Trophoblast cell (in vitro differentiated cells and primary cell): ENCODE measurements around the gene PTBP1.

Source experiments
- DNase-seq, 2 donors: peaks; one replicate each; pipeline ENCODE4 v3.0.0-alpha.2; 2016
- H2AFZ ChIP-seq: 2 replicates; pipeline ENCODE4 v1.6.1; 2013; ENCODE audit warnings: low read length, moderate library complexity, mild to moderate bottlenecking; ENCODE audit not compliant: insufficient read depth, poor library complexity
- H2AK5ac ChIP-seq: 2 replicates; pipeline ENCODE4 v1.6.1; 2013; ENCODE audit warnings: mild to moderate bottlenecking, low read length
- H2BK120ac ChIP-seq: 2 replicates; pipeline ENCODE4 v1.6.1; 2013; ENCODE audit warnings: low read length, mild to moderate bottlenecking, moderate library complexity; ENCODE audit not compliant: insufficient read depth, poor library complexity
- H2BK12ac ChIP-seq: 2 replicates; pipeline ENCODE4 v1.6.1; 2013; ENCODE audit warnings: mild to moderate bottlenecking, low read length, moderate library complexity
- H2BK5ac ChIP-seq: 2 replicates; pipeline ENCODE4 v1.6.1; 2013; ENCODE audit warnings: low read length, low read depth, moderate library complexity, mild to moderate bottlenecking; ENCODE audit not compliant: poor library complexity
- H3K14ac ChIP-seq: 2 replicates; pipeline ENCODE4 v1.6.1; 2013; ENCODE audit warnings: mild to moderate bottlenecking, low read length
- H3K18ac ChIP-seq: 2 replicates; pipeline ENCODE4 v1.6.1; 2013; ENCODE audit warnings: mild to moderate bottlenecking, low read length
- H3K23ac ChIP-seq: 2 replicates; pipeline ENCODE4 v1.6.1; 2013; ENCODE audit warnings: low read length
- H3K27ac ChIP-seq: 2 replicates; pipeline ENCODE4 v1.5.1; 2013; ENCODE audit warnings: low read depth, mild to moderate bottlenecking, inconsistent platforms, low read length, moderate library complexity
- H3K27me3 ChIP-seq: 2 replicates; pipeline ENCODE4 v1.6.1; 2013; ENCODE audit warnings: inconsistent platforms, mild to moderate bottlenecking, low read length, moderate library complexity; ENCODE audit not compliant: insufficient read depth
- H3K36me3 ChIP-seq, 2 experiments: 1 replicate in 1 of 2; 2 replicates in 1 of 2; pipeline ENCODE4 v1.6.1; 2013; ENCODE audit warnings: low read length in 2 of 2, mild to moderate bottlenecking in 2 of 2, moderate library complexity in 1 of 2; ENCODE audit not compliant: insufficient read depth in 2 of 2, control insufficient read depth in 1 of 2
- H3K4ac ChIP-seq: 2 replicates; pipeline ENCODE4 v1.6.1; 2013; ENCODE audit warnings: low read depth, mild to moderate bottlenecking, low read length, moderate library complexity
- H3K4me1 ChIP-seq, 2 experiments: 1 replicate in 1 of 2; 2 replicates in 1 of 2; pipeline ENCODE4 v1.6.1; 2013; ENCODE audit warnings: low read length in 2 of 2, mild to moderate bottlenecking in 2 of 2, moderate library complexity in 1 of 2; ENCODE audit not compliant: insufficient read depth in 2 of 2, control insufficient read depth in 1 of 2
- H3K4me2 ChIP-seq: 2 replicates; pipeline ENCODE4 v1.6.1; 2013; ENCODE audit warnings: inconsistent platforms, mild to moderate bottlenecking, low read length, moderate library complexity
- H3K4me3 ChIP-seq: 2 replicates; pipeline ENCODE4 v1.5.1; 2013; ENCODE audit warnings: mild to moderate bottlenecking, low read depth, low read length, inconsistent platforms
- H3K79me1 ChIP-seq: one replicate; pipeline ENCODE4 v1.6.1; 2013; ENCODE audit warnings: low read length
- H3K79me2 ChIP-seq: 2 replicates; pipeline ENCODE4 v1.6.1; 2013; ENCODE audit warnings: low read length, mild to moderate bottlenecking; ENCODE audit not compliant: control insufficient read depth, insufficient read depth, poor library complexity
- H3K9ac ChIP-seq: 2 replicates; pipeline ENCODE4 v1.6.1; 2013; ENCODE audit warnings: mild to moderate bottlenecking, low read length
- H3K9me3 ChIP-seq: 2 replicates; pipeline ENCODE4 v1.6.1; 2013; ENCODE audit warnings: low read depth, mild to moderate bottlenecking, control low read depth, inconsistent platforms, low read length; ENCODE audit not compliant: insufficient read depth
- H4K12ac ChIP-seq: 2 replicates; pipeline ENCODE4 v1.6.1; 2013; ENCODE audit warnings: low read depth, mild to moderate bottlenecking, low read length, moderate library complexity
- H4K8ac ChIP-seq: 2 replicates; pipeline ENCODE4 v1.6.1; 2013; ENCODE audit warnings: low read depth, mild to moderate bottlenecking, low read length, moderate library complexity
- H4K91ac ChIP-seq: one replicate; pipeline ENCODE4 v1.6.1; 2013; ENCODE audit warnings: low read depth, mild to moderate bottlenecking, low read length, moderate library complexity
- WGBS: extraction: QIAGEN DNeasy Blood & Tissue Kit; methylation state at CpG from one replicate; pipeline ENCODE4 v1.1.7; 2013; ENCODE audit warnings: missing lambda C conversion rate; ENCODE audit not compliant: insufficient read length, insufficient coverage; ENCODE audit errors: extremely low coverage; 5-methylcytosine and 5-hydroxymethylcytosine counted together

The PTBP1 gene

GRCh38 chr19:812049-812746 is 14.9 kb downstream of the PTBP1 start:
- no peak overlapping the region for H4K8ac ChIP-seq
- H3K9me3 ChIP-seq: peaks cover 10% of the 10 kb centered on the region
- no peaks in the 10 kb centered on the region for H3K27me3 ChIP-seq
- no peaks in the 10 kb centered on the region for H3K79me2 ChIP-seq
- no peak overlapping the region for H3K18ac ChIP-seq
- no peak overlapping the region for H3K27ac ChIP-seq
- H3K4me3 ChIP-seq: no peak overlapping the region
- no peaks in the 10 kb centered on the region for H3K79me1 ChIP-seq
- H3K4me2 ChIP-seq: no peak overlapping the region
- no peak overlapping the region for H4K12ac ChIP-seq
- no peak overlapping the region for H4K91ac ChIP-seq
- peaks cover 77 to 93% of the 10 kb centered on the region in 2 experiments for H3K36me3 ChIP-seq
- H2AFZ ChIP-seq: no peak overlapping the region
- H2BK120ac ChIP-seq: no peak overlapping the region
- H2BK5ac ChIP-seq: no peak overlapping the region
- WGBS: no CpG with 5 or more reads among the region's 80 CpGs
- no peak overlapping the region for H3K4ac ChIP-seq
- peak in 1 of 2 donors; percentile 42 for DNase-seq
- no peak overlapping the region for H3K23ac ChIP-seq
- no peak overlapping the region for H2BK12ac ChIP-seq
- no peak overlapping the region for H3K9ac ChIP-seq
- no peaks in the 10 kb centered on the region for H3K4me1 ChIP-seq
- no peak overlapping the region for H3K14ac ChIP-seq
- no peak overlapping the region for H2AK5ac ChIP-seq

GRCh38 chr19:812747-813218 is 15.5 kb downstream of the PTBP1 start:
- H3K14ac ChIP-seq: no peak overlapping the region
- H3K9me3 ChIP-seq: peaks cover 10% of the 10 kb centered on the region
- H3K79me1 ChIP-seq: no peaks in the 10 kb centered on the region
- no peak overlapping the region for H2BK5ac ChIP-seq
- peaks cover 72 to 87% of the 10 kb centered on the region in 2 experiments for H3K36me3 ChIP-seq
- H2AK5ac ChIP-seq: no peak overlapping the region
- no peaks in the 10 kb centered on the region for H3K27me3 ChIP-seq
- no peak overlapping the region for H3K9ac ChIP-seq
- H2BK120ac ChIP-seq: no peak overlapping the region
- H3K23ac ChIP-seq: no peak overlapping the region
- H3K4ac ChIP-seq: no peak overlapping the region
- H3K27ac ChIP-seq: no peak overlapping the region
- H3K4me1 ChIP-seq: no peaks in the 10 kb centered on the region
- H2AFZ ChIP-seq: no peak overlapping the region
- H4K91ac ChIP-seq: no peak overlapping the region
- DNase-seq: peak in 1 of 2 donors; percentile 52
- H3K4me2 ChIP-seq: no peak overlapping the region
- no peaks in the 10 kb centered on the region for H3K79me2 ChIP-seq
- H3K18ac ChIP-seq: no peak overlapping the region
- WGBS: no CpG with 5 or more reads among the region's 72 CpGs
- H4K8ac ChIP-seq: no peak overlapping the region
- H2BK12ac ChIP-seq: no peak overlapping the region
- H4K12ac ChIP-seq: no peak overlapping the region
- H3K4me3 ChIP-seq: no peak overlapping the region

- Histone ChIP-seq H3K27me3 (no peaks in the 10 kb centered on the region), H2BK5ac (no peak overlapping the region), H3K4me3 (peak overlapping the region; percentile 26), H3K79me2 (no peaks in the 10 kb centered on the region), H3K14ac (no peak overlapping the region), H3K79me1 (no peaks in the 10 kb centered on the region), H3K23ac (no peak overlapping the region), H3K4me1 (no peaks in the 10 kb centered on the region), H4K12ac (no peak overlapping the region), H2BK12ac (no peak overlapping the region), H3K9me3 (peaks cover 6% of the 10 kb centered on the region), H2AK5ac (no peak overlapping the region), H2BK120ac (no peak overlapping the region), H3K18ac (no peak overlapping the region), H4K8ac (no peak overlapping the region), H3K9ac (no peak overlapping the region), H2AFZ (no peak overlapping the region), H3K27ac (no peak overlapping the region), H3K4me2 (no peak overlapping the region), H4K91ac (no peak overlapping the region), H3K36me3 (peaks cover 65 to 80% of the 10 kb centered on the region in 2 experiments), H3K4ac (no peak overlapping the region)
- peak in 1 of 2 donors; percentile 39 for DNase-seq
- WGBS: no CpG with 5 or more reads among the region's 87 CpGs
These were observed 16.2 kb downstream of the PTBP1 start for GRCh38 chr19:813219-814151.

GRCh38 chr19:814152-815078 is 17.2 kb downstream of the PTBP1 start:
- Histone ChIP-seq H3K36me3 (peaks cover 56 to 71% of the 10 kb centered on the region in 2 experiments), H3K4ac (no peak overlapping the region), H3K4me1 (no peaks in the 10 kb centered on the region)

More at GRCh38 chr19:814152-815078, 17.2 kb downstream of the PTBP1 start:
- no peak overlapping the region for H3K9ac ChIP-seq
- no peak overlapping the region for H3K18ac ChIP-seq
- no peak overlapping the region for H4K8ac ChIP-seq
- no peak overlapping the region for H3K4me2 ChIP-seq
- no peak overlapping the region for H3K14ac ChIP-seq
- H2AK5ac ChIP-seq: no peak overlapping the region
- peak in 1 of 2 donors; percentile 48 for DNase-seq
- no CpG with 5 or more reads among the region's 49 CpGs for WGBS
- no peak overlapping the region for H2AFZ ChIP-seq
- no peak overlapping the region for H2BK120ac ChIP-seq
- H3K23ac ChIP-seq: no peak overlapping the region
- H4K12ac ChIP-seq: no peak overlapping the region
- H3K9me3 ChIP-seq: peaks cover 6% of the 10 kb centered on the region
- no peak overlapping the region for H2BK12ac ChIP-seq
- H3K79me1 ChIP-seq: no peaks in the 10 kb centered on the region
- H2BK5ac ChIP-seq: no peak overlapping the region
- H4K91ac ChIP-seq: no peak overlapping the region
- no peaks in the 10 kb centered on the region for H3K79me2 ChIP-seq
- H3K4me3 ChIP-seq: no peak overlapping the region
- H3K27ac ChIP-seq: no peak overlapping the region
- no peaks in the 10 kb centered on the region for H3K27me3 ChIP-seq
